K562 (cell line): ENCODE measurements around the gene GZMM. TPM values are rescaled to one million over a fixed set of nuclear protein-coding genes. Genes with fewer than 3 reads are reported as not detected.
A peak's percentile ranks its signal among the peaks of the same experiment; 100 is the strongest.

ENCODE experiments used
- ARID3A ChIP-seq: IDR thresholded peaks from 2 replicates; pipeline ENCODE4 v1.6.1; 2012; ENCODE audit warnings: low read depth, low read length, improper control_type of control experiment, borderline replicate concordance
- DLX4 ChIP-seq: fragments of 250-450 bp; sonication (Bioruptor Pico); IDR thresholded peaks from 2 replicates; pipeline ENCODE4 v1.6.1; 2021; ENCODE audit warnings: mild to moderate bottlenecking
- NFIC ChIP-seq: fragments of 450-650 bp; IDR thresholded peaks from 2 replicates; pipeline ENCODE4 v1.6.1; 2017; ENCODE audit warnings: mild to moderate bottlenecking, inconsistent platforms
- PHF21A ChIP-seq: fragments of 450-650 bp; IDR thresholded peaks from 2 replicates; pipeline ENCODE4 v1.6.1; 2017; ENCODE audit warnings: low read depth, borderline replicate concordance
- PPARD ChIP-seq: fragments of 250-450 bp; sonication (Bioruptor Pico); IDR thresholded peaks from 2 replicates; pipeline ENCODE4 v1.8.0; 2022; ENCODE audit warnings: inconsistent platforms, mild to moderate bottlenecking, moderate library complexity
- PRMT5 ChIP-seq: sonication (generic); formaldehyde crosslinking; IDR thresholded peaks from 2 replicates; pipeline ENCODE4 v1.5.0; 2020; ENCODE audit warnings: missing genetic modification reagents
- RAD51 ChIP-seq: fragments of 450-650 bp; IDR thresholded peaks from 2 replicates; pipeline ENCODE4 v1.7.1; 2016; ENCODE audit warnings: low read depth, mild to moderate bottlenecking, borderline replicate concordance
- SMARCE1 ChIP-seq: fragments of 450-650 bp; IDR thresholded peaks from 2 replicates; pipeline ENCODE4 v1.7.1; 2016; ENCODE audit warnings: mild to moderate bottlenecking
- TARDBP ChIP-seq: fragments of 450-650 bp; IDR thresholded peaks from 2 replicates; pipeline ENCODE4 v1.6.1; 2016
- ZBTB2 ChIP-seq: fragments of 450-650 bp; IDR thresholded peaks from 2 replicates; pipeline ENCODE4 v1.6.1; 2016; ENCODE audit warnings: antibody characterized with exemption
- ZBTB40 ChIP-seq, 2 experiments: fragments of 450-650 bp in 1 of 2; sonication (generic) in 1 of 2; formaldehyde crosslinking in 1 of 2; IDR thresholded peaks; 2 replicates each; pipeline versions ENCODE4 v1.7.1 to v1.9.0; 2016 to 2022; ENCODE audit warnings: inconsistent platforms in 1 of 2, mild to moderate bottlenecking in 1 of 2, missing genetic modification reagents in 1 of 2
- ZNF551 ChIP-seq: fragments of 250-450 bp; sonication (Bioruptor Pico); IDR thresholded peaks from 2 replicates; pipeline ENCODE4 v1.5.0; 2021; ENCODE audit warnings: mild to moderate bottlenecking, moderate library complexity
- polyA plus RNA-seq, 8 experiments: library from polyadenylated mRNA; depleted of rRNA in 4 of 8; stranded (reverse) in 5 of 8; unstranded in 3 of 8; fragments of >200 nt; fragmentation: Nextera tagmentation in 2 of 8; fragmentation: Illumina TruSeq in 1 of 8; extraction: Ambion mirVana in 2 of 8; extraction: Trizol in 1 of 8; gene quantifications; 2 replicates each; pipeline versions ENCODE4 v1.2.1 to v1.2.3, GENCODE V29; 2011 to 2014; ENCODE audit warnings: inconsistent platforms in 1 of 8, missing spikeins in 1 of 8
- total RNA-seq, 7 experiments: library from RNA; depleted of rRNA in 6 of 7; stranded (reverse); fragments of >200 nt in 6 of 7; fragmentation: Illumina TruSeq in 2 of 7; extraction: Trizol in 2 of 7; gene quantifications; 2 replicates each; pipeline versions ENCODE4 v1.2.1 to v1.2.3, GENCODE V29; 2011 to 2021; ENCODE audit warnings: low replicate concordance in 1 of 7

The GZMM gene
- total and polyA plus RNA-seq, 9 of the 15 experiments (the other 6 are each of a cell fraction or from before 2014, with no cell fraction given): 0.08 to 2.6 (median 0.70) TPM; not detected in 2

GRCh38 chr19:574658-575526 lies 31.0 kb downstream of the GZMM start (continued):
- no peak for TF ChIP-seq ZBTB40 (IDR thresholded peaks at IDR 0.05)
- TF ChIP-seq ZBTB40 (CRISPR knock-in tag; IDR thresholded peaks at IDR 0.05): no peak
- TF ChIP-seq TARDBP: peak; percentile 84; the same call in 1 of the 2 replicates
- no peak for TF ChIP-seq ARID3A
- TF ChIP-seq PHF21A: no peak; the same call in 1 of the 2 replicates
- no peak for TF ChIP-seq PPARD (CRISPR knock-in tag)
- peak; percentile 70; the same call in 1 of the 2 replicates for TF ChIP-seq ZBTB2
- TF ChIP-seq RAD51: no peak
- no peak for TF ChIP-seq PRMT5 (CRISPR knock-in tag)
- peak; percentile 96 for TF ChIP-seq NFIC
- peak; percentile 96 for TF ChIP-seq SMARCE1
- TF ChIP-seq ZNF551: no peak
- TF ChIP-seq DLX4 (CRISPR knock-in tag): no peak
